HEK293T (cell line): ENCODE data around the gene DPCD.

Experiments used
- ARNT ChIP-seq: fragments of 450-650 bp; IDR thresholded peaks from 2 replicates; pipeline ENCODE4 v1.6.1; 2017; ENCODE audit warnings: mild to moderate bottlenecking
- BHLHE40 ChIP-seq: fragments of 450-650 bp; IDR thresholded peaks from 2 replicates; pipeline ENCODE4 v1.6.1; 2016; ENCODE audit warnings: mild to moderate bottlenecking, moderate library complexity, borderline replicate concordance
- ELF4 ChIP-seq: fragments of 450-650 bp; IDR thresholded peaks from 2 replicates; pipeline ENCODE4 v1.6.1; 2017; ENCODE audit warnings: antibody characterized with exemption
- FOXK2 ChIP-seq: fragments of 450-650 bp; IDR thresholded peaks from 2 replicates; pipeline ENCODE4 v1.6.1; 2016; ENCODE audit warnings: mild to moderate bottlenecking
- FOXM1 ChIP-seq: fragments of 450-650 bp; IDR thresholded peaks from 2 replicates; pipeline ENCODE4 v1.6.1; 2017; ENCODE audit warnings: mild to moderate bottlenecking, borderline replicate concordance
- SP1 ChIP-seq: fragments of 450-650 bp; IDR thresholded peaks from 2 replicates; pipeline ENCODE4 v1.6.1; 2017
- SUZ12 ChIP-seq: fragments of 450-650 bp; IDR thresholded peaks from 2 replicates; pipeline ENCODE4 v1.6.1; 2016; ENCODE audit warnings: mild to moderate bottlenecking
- TARDBP ChIP-seq: fragments of 450-650 bp; IDR thresholded peaks from 2 replicates; pipeline ENCODE4 v1.6.1; 2016

- TF ChIP-seq SP1, result no peak
- TF ChIP-seq BHLHE40, result no peak
- TF ChIP-seq ELF4, result no peak
- no peak for TF ChIP-seq FOXK2
- no peak for TF ChIP-seq TARDBP
- no peak for TF ChIP-seq SUZ12
- no peak for TF ChIP-seq FOXM1
- TF ChIP-seq ARNT, result no peak
These were observed 61.5 kb downstream of the DPCD start for GRCh38 chr10:101649525-101650085.
